Medulla oblongata (tissue), 1 donor: ENCODE data around the gene CLEC19A.

Experiments
- DNase-seq: peaks from one replicate; pipeline ENCODE4 v3.0.0-alpha.2; 2015; ENCODE audit errors: extremely low spot score

Gene CLEC19A

GRCh38 chr16:19285431-19285830 is at the start of gene CLEC19A:
Gene CLEC19A, plus strand, starts transcription at chr16:19285731. Its CDS starts 121 bp downstream, at chr16:19285852.
- no peak for DNase-seq

- no peak for DNase-seq
Measured at GRCh38 chr16:19235886-19236285, 49.6 kb upstream of the CLEC19A start.

- no peak for DNase-seq
Measured at GRCh38 chr16:19236561-19237209, 48.8 kb upstream of the CLEC19A start.

GRCh38 chr16:19238406-19238805 is 47.1 kb upstream of the CLEC19A start:
- DNase-seq, result peak; percentile 6

GRCh38 chr16:19239511-19240155 is 45.9 kb upstream of the CLEC19A start:
- DNase-seq, result no peak

GRCh38 chr16:19240494-19240893 is 45.0 kb upstream of the CLEC19A start:
- DNase-seq, result no peak

- no peak for DNase-seq
Measured at GRCh38 chr16:19241512-19241911, 44.0 kb upstream of the CLEC19A start.

- DNase-seq, result no peak
Measured at GRCh38 chr16:19242186-19242585, 43.3 kb upstream of the CLEC19A start.

GRCh38 chr16:19242987-19243575 is 42.5 kb upstream of the CLEC19A start:
- no peak for DNase-seq

GRCh38 chr16:19245326-19245925 is 40.1 kb upstream of the CLEC19A start:
- DNase-seq, result no peak

- DNase-seq, result no peak
Measured at GRCh38 chr16:19252904-19253303, 32.6 kb upstream of the CLEC19A start.

- DNase-seq, result no peak
Measured at GRCh38 chr16:19254611-19255010, 30.9 kb upstream of the CLEC19A start.

- DNase-seq, result no peak
Measured at GRCh38 chr16:19264123-19264673, 21.3 kb upstream of the CLEC19A start.

GRCh38 chr16:19265380-19265930 is 20.1 kb upstream of the CLEC19A start:
- DNase-seq, result peak; percentile 21

GRCh38 chr16:19266774-19267173 is 18.8 kb upstream of the CLEC19A start:
- no peak for DNase-seq

GRCh38 chr16:19269098-19269497 is 16.4 kb upstream of the CLEC19A start:
- DNase-seq, result no peak

- DNase-seq, result peak; percentile 22
Measured at GRCh38 chr16:19274165-19274797, 11.2 kb upstream of the CLEC19A start.

GRCh38 chr16:19278403-19278802 is 7.1 kb upstream of the CLEC19A start:
- no peak for DNase-seq

- no peak for DNase-seq
Measured at GRCh38 chr16:19281246-19281645, 4.3 kb upstream of the CLEC19A start.

GRCh38 chr16:19282101-19282500 is 3.4 kb upstream of the CLEC19A start:
- no peak for DNase-seq

GRCh38 chr16:19283637-19284036 is 1.9 kb upstream of the CLEC19A start:
- DNase-seq, result no peak

- peak; percentile 56 for DNase-seq
Measured at GRCh38 chr16:19284207-19284606, 1.3 kb upstream of the CLEC19A start.
